SU-DHL-6 (cell line): Measurements from ENCODE around the gene IL1RL2.

Source experiments
- H2AFZ ChIP-seq: fragments of 200-600 bp; sonication (generic); 2 replicates; pipeline ENCODE4 v1.6.1; 2014; ENCODE audit warnings: low read depth, mild to moderate bottlenecking, moderate library complexity, mixed read lengths, antibody characterized with exemption, low read length; ENCODE audit not compliant: severe bottlenecking
- H3F3A ChIP-seq: fragments of 200-600 bp; shearing (Covaris generic); 2 replicates; pipeline ENCODE4 v1.6.0; 2016; ENCODE audit warnings: antibody characterized with exemption, mild to moderate bottlenecking; ENCODE audit not compliant: insufficient read depth
- H3K27ac ChIP-seq: fragments of 200-600 bp; sonication (generic); 2 replicates; pipeline ENCODE4 v1.5.1; 2016; ENCODE audit warnings: low read depth, mild to moderate bottlenecking, low read length, moderate library complexity, mixed read lengths
- H3K27me3 ChIP-seq: fragments of 200-600 bp; sonication (generic), shearing (Covaris generic); 2 replicates; pipeline ENCODE4 v1.6.0; 2014; ENCODE audit warnings: mild to moderate bottlenecking, low read length
- H3K36me3 ChIP-seq: fragments of 200-600 bp; sonication (generic); 2 replicates; pipeline ENCODE4 v1.6.1; 2014; ENCODE audit warnings: mild to moderate bottlenecking, low read length, mixed read lengths
- H3K4me2 ChIP-seq: fragments of 300-600, 200-600 bp; shearing (Covaris generic), sonication (generic); 2 replicates; pipeline ENCODE4 v1.6.0; 2014; ENCODE audit warnings: low read length, low read depth, mild to moderate bottlenecking; ENCODE audit not compliant: poor library complexity, severe bottlenecking
- H3K4me3 ChIP-seq: fragments of 200-600 bp; sonication (generic); 2 replicates; pipeline ENCODE4 v1.5.1; 2014; ENCODE audit warnings: antibody characterized with exemption, low read length, mild to moderate bottlenecking, mixed read lengths; ENCODE audit not compliant: insufficient read depth, poor library complexity, severe bottlenecking
- H3K79me2 ChIP-seq: fragments of 200-600 bp; sonication (generic); 2 replicates; pipeline ENCODE4 v1.6.1; 2014; ENCODE audit warnings: mild to moderate bottlenecking, low read length, moderate library complexity; ENCODE audit not compliant: insufficient read depth
- H3K9ac ChIP-seq: fragments of 200-600 bp; sonication (generic); 2 replicates; pipeline ENCODE4 v1.7.0; 2014; ENCODE audit warnings: mild to moderate bottlenecking, low read length
- H3K9me2 ChIP-seq: fragments of 200-600 bp; sonication (generic); replicated peaks from 2 replicates; pipeline ENCODE4 v1.6.1; 2014; ENCODE audit warnings: low read length; ENCODE audit not compliant: insufficient read depth
- H3K9me3 ChIP-seq: fragments of 200-600 bp; sonication (generic); 2 replicates; pipeline ENCODE4 v1.6.1; 2014; ENCODE audit warnings: low read length, mixed read lengths; ENCODE audit not compliant: insufficient read depth
- H4K20me1 ChIP-seq: fragments of 200-600 bp; sonication (generic); 2 replicates; pipeline ENCODE4 v1.6.1; 2014; ENCODE audit warnings: low read depth, mild to moderate bottlenecking, antibody characterized with exemption, low read length, moderate library complexity, mixed read lengths
- CTCF ChIP-seq: fragments of 200-600 bp; sonication (generic); IDR thresholded peaks from one replicate; pipeline ENCODE4 v1.5.1; 2017; ENCODE audit warnings: antibody characterized with exemption, mild to moderate bottlenecking, low read length, moderate library complexity; ENCODE audit not compliant: insufficient read depth, poor library complexity, severe bottlenecking
- EZH2phosphoT487 ChIP-seq: fragments of 200-600 bp; sonication (generic), shearing (Covaris generic); conservative IDR thresholded peaks from 2 replicates; pipeline ENCODE4 v1.6.1; 2018; ENCODE audit warnings: mild to moderate bottlenecking, antibody characterized with exemption, low read length, moderate library complexity, mixed read lengths

The IL1RL2 gene

GRCh38 chr2:102193074-102193473 is 6.3 kb downstream of the IL1RL2 start:
- H4K20me1 ChIP-seq: no peaks in the 10 kb centered on the region
- H3K9me3 ChIP-seq: no peaks in the 10 kb centered on the region
- no peaks in the 10 kb centered on the region for H3K9me2 ChIP-seq
- no peak overlapping the region for H3K4me3 ChIP-seq
- TF ChIP-seq CTCF (no peak), EZH2phosphoT487 (no peak)
- H3F3A ChIP-seq: no peaks in the 10 kb centered on the region
- H3K36me3 ChIP-seq: no peaks in the 10 kb centered on the region
- no peak overlapping the region for H3K9ac ChIP-seq
- no peaks in the 10 kb centered on the region for H3K79me2 ChIP-seq
- H3K27me3 ChIP-seq: no peaks in the 10 kb centered on the region
- H3K27ac ChIP-seq: no peak overlapping the region
- H3K4me2 ChIP-seq: no peak overlapping the region
- no peak overlapping the region for H2AFZ ChIP-seq

- H3K36me3 ChIP-seq: no peaks in the 10 kb centered on the region
- no peak overlapping the region for H3K4me2 ChIP-seq
- no peaks in the 10 kb centered on the region for H3K27me3 ChIP-seq
- H3K79me2 ChIP-seq: no peaks in the 10 kb centered on the region
- H2AFZ ChIP-seq: no peak overlapping the region
- H3K27ac ChIP-seq: no peak overlapping the region
- no peaks in the 10 kb centered on the region for H3K9me2 ChIP-seq
- no peaks in the 10 kb centered on the region for H3K9me3 ChIP-seq
- no peak overlapping the region for H3K4me3 ChIP-seq
- no peaks in the 10 kb centered on the region for H4K20me1 ChIP-seq
- TF ChIP-seq CTCF (no peak), EZH2phosphoT487 (no peak)
- H3F3A ChIP-seq: no peaks in the 10 kb centered on the region
- no peak overlapping the region for H3K9ac ChIP-seq
Measured at GRCh38 chr2:102194609-102195268, 7.9 kb downstream of the IL1RL2 start.

- Histone ChIP-seq H2AFZ (no peak overlapping the region), H3K27ac (no peak overlapping the region), H3K4me3 (no peak overlapping the region), H3K27me3 (no peaks in the 10 kb centered on the region), H3K4me2 (no peak overlapping the region), H3K36me3 (no peaks in the 10 kb centered on the region), H4K20me1 (no peaks in the 10 kb centered on the region), H3K79me2 (no peaks in the 10 kb centered on the region), H3F3A (no peaks in the 10 kb centered on the region), H3K9me3 (no peaks in the 10 kb centered on the region), H3K9ac (no peak overlapping the region), H3K9me2 (no peaks in the 10 kb centered on the region)
- no peak for TF ChIP-seq CTCF
Measured at GRCh38 chr2:102197389-102198137, 10.7 kb downstream of the IL1RL2 start.
